Measurements from ENCODE around the gene RBMS1. TPM values are rescaled to one million over a fixed set of nuclear protein-coding genes. Genes with fewer than 3 reads are reported as not detected.

Gene RBMS1
- total RNA-seq, 2 experiments from 2014 or later, result 35.8 to 38.6 TPM

GRCh38 chr2:160473468-160474318, 19.9 kb downstream of the RBMS1 start:
- TF ChIP-seq, protein P1, sequence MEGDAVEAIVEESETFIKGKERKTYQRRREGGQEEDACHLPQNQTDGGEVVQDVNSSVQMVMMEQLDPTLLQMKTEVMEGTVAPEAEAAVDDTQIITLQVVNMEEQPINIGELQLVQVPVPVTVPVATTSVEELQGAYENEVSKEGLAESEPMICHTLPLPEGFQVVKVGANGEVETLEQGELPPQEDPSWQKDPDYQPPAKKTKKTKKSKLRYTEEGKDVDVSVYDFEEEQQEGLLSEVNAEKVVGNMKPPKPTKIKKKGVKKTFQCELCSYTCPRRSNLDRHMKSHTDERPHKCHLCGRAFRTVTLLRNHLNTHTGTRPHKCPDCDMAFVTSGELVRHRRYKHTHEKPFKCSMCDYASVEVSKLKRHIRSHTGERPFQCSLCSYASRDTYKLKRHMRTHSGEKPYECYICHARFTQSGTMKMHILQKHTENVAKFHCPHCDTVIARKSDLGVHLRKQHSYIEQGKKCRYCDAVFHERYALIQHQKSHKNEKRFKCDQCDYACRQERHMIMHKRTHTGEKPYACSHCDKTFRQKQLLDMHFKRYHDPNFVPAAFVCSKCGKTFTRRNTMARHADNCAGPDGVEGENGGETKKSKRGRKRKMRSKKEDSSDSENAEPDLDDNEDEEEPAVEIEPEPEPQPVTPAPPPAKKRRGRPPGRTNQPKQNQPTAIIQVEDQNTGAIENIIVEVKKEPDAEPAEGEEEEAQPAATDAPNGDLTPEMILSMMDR (IDR thresholded peaks at IDR 0.05), result no peak
- Mint-ChIP-seq H3K4me1 (ENCODE audit: low read depth) (peaks cover 60% of the 10 kb centered on the region), H3K27ac (peak overlapping the region; percentile 41), H3K36me3 (ENCODE audit: low read depth) (peaks cover 7% of the 10 kb centered on the region), H3K27me3 (no peaks in the 10 kb centered on the region), H3K9me3 (no peaks in the 10 kb centered on the region), H3K4me3 (peak overlapping the region; percentile 31)
- POLR2A ChIA-PET, result interaction anchor here (1.3 to 2.1 kb wide), 2 partner anchors 11 to 66 kb away, joined by 3 to 7 read pairs; no protein-coding TSS in a partner anchor
- ATAC-seq (no peak), DNase-seq (no peak)
- CTCF ChIA-PET, result interaction anchor here (0.9 to 1.3 kb wide), 3 partner anchors 11 to 204 kb away, joined by 3 to 4 read pairs (median 3); no protein-coding TSS in a partner anchor
- intact Hi-C loops (cut with micrococcal nuclease), result no loop called here

GRCh38 chr2:160472839-160473251, 20.8 kb downstream of the RBMS1 start:
- no peak for DNase-seq
- ChIA-PET POLR2A (interaction anchor here (2.1 kb wide), 1 partner anchor 12 kb away, joined by 7 read pairs; no protein-coding TSS in a partner anchor), CTCF (interaction anchor here (0.7 to 1.0 kb wide), 2 partner anchors 13 to 43 kb away, joined by 3 to 4 read pairs; no protein-coding TSS in a partner anchor)
- ATAC-seq, result peak; percentile 25
- TF ChIP-seq, protein P1 (IDR thresholded peaks at IDR 0.05), result no peak
- H3K9me3 Mint-ChIP-seq, result no peaks in the 10 kb centered on the region
- intact Hi-C loops (cut with micrococcal nuclease), result no loop called here
- peaks cover 3% of the 10 kb centered on the region for H3K36me3 Mint-ChIP-seq (ENCODE audit: low read depth)
- no peak overlapping the region for H3K4me3 Mint-ChIP-seq
- H3K27ac Mint-ChIP-seq, result peak overlapping the region; percentile 38
- peaks cover 54% of the 10 kb centered on the region for H3K4me1 Mint-ChIP-seq (ENCODE audit: low read depth)
- no peaks in the 10 kb centered on the region for H3K27me3 Mint-ChIP-seq

- no peak for DNase-seq
- intact Hi-C loops (cut with micrococcal nuclease), result no loop called here
- peak overlapping the region; percentile 49 for H3K27ac Mint-ChIP-seq
- TF ChIP-seq, protein P1 (IDR thresholded peaks at IDR 0.05), result no peak
- peaks cover 55% of the 10 kb centered on the region for H3K4me1 Mint-ChIP-seq (ENCODE audit: low read depth)
- CTCF ChIA-PET, result no interaction called here
- no peaks in the 10 kb centered on the region for H3K9me3 Mint-ChIP-seq
- H3K4me3 Mint-ChIP-seq, result no peak overlapping the region
- POLR2A ChIA-PET, result interaction anchor here (2.1 kb wide), 1 partner anchor 13 kb away, joined by 7 read pairs; no protein-coding TSS in a partner anchor
- no peaks in the 10 kb centered on the region for H3K27me3 Mint-ChIP-seq
- ATAC-seq, result no peak
- H3K36me3 Mint-ChIP-seq (ENCODE audit: low read depth), result no peaks in the 10 kb centered on the region
These were observed 21.7 kb downstream of the RBMS1 start for GRCh38 chr2:160471950-160472349.

DNA sequence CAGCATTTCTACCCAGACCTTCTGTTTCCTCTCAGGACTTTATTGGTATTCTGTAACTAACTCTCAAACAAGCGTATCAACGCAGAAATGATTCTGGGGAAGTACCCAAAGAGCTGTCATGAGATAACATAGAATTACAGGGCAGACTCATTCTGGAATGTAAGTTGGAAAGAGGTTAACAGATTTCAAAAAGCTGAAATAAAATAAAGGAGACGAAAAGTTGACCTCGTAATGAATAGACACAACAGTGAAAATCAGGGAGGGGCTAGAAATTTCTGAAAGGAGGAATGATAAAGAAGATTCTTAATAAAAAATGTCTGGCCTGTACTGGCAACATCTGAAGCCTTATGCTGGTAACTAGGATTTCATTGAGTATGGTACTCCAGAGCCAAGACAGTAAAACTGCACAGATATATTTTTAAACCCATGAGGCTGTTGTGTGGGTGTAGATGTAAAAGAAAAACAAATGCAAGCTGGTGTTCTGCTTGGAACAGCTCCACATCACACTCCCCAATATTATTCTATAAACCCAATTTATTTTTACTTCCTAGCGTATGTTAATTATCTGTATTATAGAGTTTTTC, 23.9 kb downstream of the RBMS1 start:
- no peaks in the 10 kb centered on the region for H3K27me3 Mint-ChIP-seq
- no peak overlapping the region for H3K27ac Mint-ChIP-seq
- TF ChIP-seq, protein P1 (IDR thresholded peaks at IDR 0.05), result no peak
- H3K4me1 Mint-ChIP-seq (ENCODE audit: low read depth), result peaks cover 64% of the 10 kb centered on the region
- H3K4me3 Mint-ChIP-seq, result no peak overlapping the region
- ATAC-seq (no peak), DNase-seq (no peak)
- CTCF ChIA-PET, result interaction anchor here (1.0 kb wide), 1 partner anchor 57 kb away, joined by 3 read pairs; no protein-coding TSS in a partner anchor
- POLR2A ChIA-PET, result no interaction called here
- no peaks in the 10 kb centered on the region for H3K9me3 Mint-ChIP-seq
- intact Hi-C loops (cut with micrococcal nuclease), result no loop called here
- no peaks in the 10 kb centered on the region for H3K36me3 Mint-ChIP-seq (ENCODE audit: low read depth)

- POLR2A ChIA-PET, result no interaction called here
- no peak overlapping the region for H3K27ac Mint-ChIP-seq
These were observed 24.4 kb downstream of the RBMS1 start for GRCh38 chr2:160469164-160469563.

More at GRCh38 chr2:160469164-160469563, 24.4 kb downstream of the RBMS1 start:
- no peaks in the 10 kb centered on the region for H3K9me3 Mint-ChIP-seq
- peaks cover 59% of the 10 kb centered on the region for H3K4me1 Mint-ChIP-seq (ENCODE audit: low read depth)
- TF ChIP-seq, protein P1 (IDR thresholded peaks at IDR 0.05), result no peak
- H3K4me3 Mint-ChIP-seq, result no peak overlapping the region
- no peaks in the 10 kb centered on the region for H3K27me3 Mint-ChIP-seq
- intact Hi-C loops (cut with micrococcal nuclease), result no loop called here
- CTCF ChIA-PET, result no interaction called here
- no peaks in the 10 kb centered on the region for H3K36me3 Mint-ChIP-seq (ENCODE audit: low read depth)
- DNase-seq (no peak), ATAC-seq (no peak)

Measured in activated CD8-positive, alpha-beta T cell treated with anti-CD3 and anti-CD28 coated beads for 36 hours (primary cell).